Osteocyte (in vitro differentiated cells): ENCODE measurements around the gene B4GALNT3. TPM values are rescaled to one million over a fixed set of nuclear protein-coding genes. Genes with fewer than 3 reads are reported as not detected.

Experiments
- DNase-seq: peaks from one replicate; pipeline ENCODE4 v3.0.0; 2021; ENCODE audit warnings: mixed read lengths; ENCODE audit not compliant: unreplicated experiment; ENCODE audit errors: extremely low spot score
- H3K27ac Mint-ChIP-seq: one replicate; pipeline ENCODE4 v1.8.0; 2021; ENCODE audit warnings: mild to moderate bottlenecking, mixed read lengths; ENCODE audit not compliant: unreplicated experiment
- H3K27me3 Mint-ChIP-seq: one replicate; pipeline ENCODE4 v1.8.0; 2021; ENCODE audit warnings: mixed read lengths; ENCODE audit not compliant: unreplicated experiment
- H3K36me3 Mint-ChIP-seq: one replicate; pipeline ENCODE4 v1.8.0; 2021; ENCODE audit warnings: mixed read lengths; ENCODE audit not compliant: unreplicated experiment
- H3K4me1 Mint-ChIP-seq: one replicate; pipeline ENCODE4 v1.8.0; 2021; ENCODE audit warnings: mixed read lengths; ENCODE audit not compliant: unreplicated experiment
- H3K4me3 Mint-ChIP-seq: one replicate; pipeline ENCODE4 v1.8.0; 2021; ENCODE audit warnings: mild to moderate bottlenecking, moderate library complexity, mixed read lengths; ENCODE audit not compliant: unreplicated experiment
- H3K9me3 Mint-ChIP-seq: one replicate; pipeline ENCODE4 v1.8.0; 2021; ENCODE audit warnings: mixed read lengths; ENCODE audit not compliant: unreplicated experiment
- total RNA-seq: library from RNA; stranded (reverse); gene quantifications from 2 replicates; pipeline ENCODE4 v1.2.1, GENCODE V29; 2021
- TF ChIP-seq, protein P1 (sequence below): fragments of 200-600 bp; sonication (generic); IDR thresholded peaks from 2 replicates; pipeline ENCODE4 v1.5.0; 2021; ENCODE audit warnings: antibody characterized with exemption, mild to moderate bottlenecking, moderate library complexity

Gene B4GALNT3
- total RNA-seq, 1 donor from 2014 or later = 0.27 TPM

DNA sequence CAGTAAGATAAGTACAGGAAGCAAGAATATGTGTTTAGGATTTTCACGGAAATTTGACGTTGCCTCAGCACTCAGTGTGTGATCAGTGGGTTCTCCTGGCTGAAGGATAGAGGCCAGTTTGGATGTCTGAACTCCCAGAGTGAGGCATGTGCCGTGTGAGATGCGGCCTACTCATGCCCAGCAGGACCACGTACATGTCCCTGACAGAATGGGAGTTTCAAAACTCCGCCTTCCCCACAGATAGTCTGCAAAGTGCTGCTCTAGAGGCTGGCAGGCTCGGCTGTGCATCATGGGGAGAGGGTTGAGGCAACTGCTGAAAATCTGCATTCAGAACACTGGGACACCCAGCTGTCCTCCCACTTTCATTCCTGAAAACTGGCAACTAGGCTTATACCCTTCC, 145.2 kb downstream of the B4GALNT3 start:
- DNase-seq = no peak
- Mint-ChIP-seq H3K4me1 (peaks cover 3% of the 10 kb centered on the region), H3K27ac (no peak overlapping the region), H3K9me3 (no peaks in the 10 kb centered on the region), H3K4me3 (no peak overlapping the region), H3K27me3 (peaks cover 2% of the 10 kb centered on the region), H3K36me3 (no peaks in the 10 kb centered on the region)
- TF ChIP-seq, protein P1, sequence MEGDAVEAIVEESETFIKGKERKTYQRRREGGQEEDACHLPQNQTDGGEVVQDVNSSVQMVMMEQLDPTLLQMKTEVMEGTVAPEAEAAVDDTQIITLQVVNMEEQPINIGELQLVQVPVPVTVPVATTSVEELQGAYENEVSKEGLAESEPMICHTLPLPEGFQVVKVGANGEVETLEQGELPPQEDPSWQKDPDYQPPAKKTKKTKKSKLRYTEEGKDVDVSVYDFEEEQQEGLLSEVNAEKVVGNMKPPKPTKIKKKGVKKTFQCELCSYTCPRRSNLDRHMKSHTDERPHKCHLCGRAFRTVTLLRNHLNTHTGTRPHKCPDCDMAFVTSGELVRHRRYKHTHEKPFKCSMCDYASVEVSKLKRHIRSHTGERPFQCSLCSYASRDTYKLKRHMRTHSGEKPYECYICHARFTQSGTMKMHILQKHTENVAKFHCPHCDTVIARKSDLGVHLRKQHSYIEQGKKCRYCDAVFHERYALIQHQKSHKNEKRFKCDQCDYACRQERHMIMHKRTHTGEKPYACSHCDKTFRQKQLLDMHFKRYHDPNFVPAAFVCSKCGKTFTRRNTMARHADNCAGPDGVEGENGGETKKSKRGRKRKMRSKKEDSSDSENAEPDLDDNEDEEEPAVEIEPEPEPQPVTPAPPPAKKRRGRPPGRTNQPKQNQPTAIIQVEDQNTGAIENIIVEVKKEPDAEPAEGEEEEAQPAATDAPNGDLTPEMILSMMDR = no peak

DNA sequence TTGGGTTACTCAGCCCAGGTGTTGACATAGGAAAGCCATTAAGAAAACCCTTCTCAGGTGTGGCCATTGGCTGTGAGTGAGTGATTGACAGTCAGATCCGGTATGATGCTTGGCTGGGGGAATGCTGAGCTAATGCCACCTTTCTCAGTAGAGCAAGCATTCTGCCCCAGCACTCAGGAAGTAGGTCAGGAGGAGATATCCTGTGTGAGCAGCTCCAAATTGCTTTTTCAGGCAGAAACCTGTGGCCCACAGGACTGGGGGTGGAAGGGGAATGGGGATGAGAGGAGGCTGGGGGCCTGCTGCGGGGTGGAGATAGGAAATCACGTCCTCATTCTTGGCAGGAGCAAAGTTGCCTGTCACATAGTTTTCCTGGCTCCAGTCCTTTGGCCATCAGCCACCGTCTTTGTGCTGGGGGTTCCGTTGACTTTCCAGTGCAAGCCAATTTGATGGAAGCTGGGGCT, 147.8 kb downstream of the B4GALNT3 start:
- TF ChIP-seq, protein P1 = no peak
- Mint-ChIP-seq H3K9me3 (no peaks in the 10 kb centered on the region), H3K27me3 (peaks cover 2% of the 10 kb centered on the region), H3K4me3 (no peak overlapping the region), H3K4me1 (peaks cover 11% of the 10 kb centered on the region), H3K27ac (no peak overlapping the region), H3K36me3 (no peaks in the 10 kb centered on the region)
- DNase-seq = no peak

DNA sequence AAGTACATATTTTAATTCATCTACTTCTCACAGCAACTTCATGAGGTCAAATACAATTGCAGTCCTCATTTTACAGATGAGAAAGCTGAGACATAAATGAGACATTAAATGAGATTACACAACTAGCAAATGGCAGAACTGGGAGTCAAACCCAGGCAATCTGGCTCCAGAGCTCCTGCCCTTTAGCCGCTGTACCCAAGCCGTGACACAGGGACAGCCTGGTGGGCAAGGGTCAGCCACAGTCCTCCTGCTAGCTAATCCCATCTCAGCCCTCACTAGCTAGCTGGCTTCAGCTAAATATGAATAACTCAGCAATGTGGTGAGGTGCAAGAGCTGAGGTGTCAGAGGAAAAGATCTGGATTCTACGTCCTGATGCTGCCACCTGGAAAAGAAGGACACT, 148.7 kb downstream of the B4GALNT3 start:
- Mint-ChIP-seq H3K9me3 (no peaks in the 10 kb centered on the region), H3K27me3 (peaks cover 2% of the 10 kb centered on the region), H3K4me3 (no peak overlapping the region), H3K36me3 (no peaks in the 10 kb centered on the region), H3K4me1 (peaks cover 11% of the 10 kb centered on the region), H3K27ac (no peak overlapping the region)
- no peak for DNase-seq
- TF ChIP-seq, protein P1 = no peak

DNA sequence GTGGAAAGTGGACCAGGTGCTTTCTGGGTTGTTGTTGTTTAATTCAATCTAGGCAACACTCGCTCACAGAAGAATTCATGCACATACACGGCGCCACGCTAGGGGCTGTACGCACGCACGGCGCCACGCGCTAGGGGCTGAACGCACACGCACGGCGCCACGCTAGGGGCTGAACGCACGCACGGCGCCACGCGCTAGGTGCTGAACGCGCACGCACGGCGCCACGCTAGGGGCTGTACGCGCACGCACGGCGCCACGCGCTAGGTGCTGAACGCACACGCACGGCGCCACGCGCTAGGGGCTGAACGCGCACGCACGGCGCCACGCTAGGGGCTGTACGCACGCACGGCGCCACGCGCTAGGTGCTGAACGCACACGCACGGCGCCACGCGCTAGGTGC, 149.2 kb downstream of the B4GALNT3 start:
- H3K36me3 Mint-ChIP-seq = no peaks in the 10 kb centered on the region
- no peak overlapping the region for H3K27ac Mint-ChIP-seq
- DNase-seq = no peak
- peaks cover 2% of the 10 kb centered on the region for H3K27me3 Mint-ChIP-seq
- TF ChIP-seq, protein P1 = no peak
- H3K9me3 Mint-ChIP-seq = no peaks in the 10 kb centered on the region
- peaks cover 11% of the 10 kb centered on the region for H3K4me1 Mint-ChIP-seq
- no peak overlapping the region for H3K4me3 Mint-ChIP-seq

DNA sequence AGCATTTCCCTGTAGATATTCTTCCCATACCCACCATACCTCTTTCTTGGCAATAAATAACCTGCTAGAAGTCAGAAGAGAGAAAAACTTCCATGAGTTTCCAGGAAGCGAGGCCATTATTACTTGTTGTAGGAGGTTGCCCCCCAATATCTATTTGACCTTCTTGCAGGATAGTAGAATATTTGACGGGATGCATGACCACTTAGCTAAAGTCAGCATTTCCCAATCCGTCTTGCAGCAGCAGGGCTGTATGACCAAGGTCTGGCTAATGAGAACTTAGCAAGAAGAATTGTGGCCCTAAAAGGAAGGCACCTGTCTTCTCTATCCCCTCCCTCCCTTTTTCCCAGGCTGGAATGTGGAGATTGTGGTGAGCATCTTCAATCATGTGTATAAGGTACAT, 152.0 kb downstream of the B4GALNT3 start:
- H3K4me1 Mint-ChIP-seq = peaks cover 24% of the 10 kb centered on the region
- TF ChIP-seq, protein P1 = no peak

More for the DNA sequence above, 152.0 kb downstream of the B4GALNT3 start:
- no peaks in the 10 kb centered on the region for H3K36me3 Mint-ChIP-seq
- no peaks in the 10 kb centered on the region for H3K9me3 Mint-ChIP-seq
- H3K27me3 Mint-ChIP-seq = no peaks in the 10 kb centered on the region
- no peak overlapping the region for H3K27ac Mint-ChIP-seq
- no peak for DNase-seq
- no peak overlapping the region for H3K4me3 Mint-ChIP-seq
